HT1080 (cell line): ENCODE results near the gene NOC2L. TPM values are rescaled to one million over a fixed set of nuclear protein-coding genes. Genes with fewer than 3 reads are reported as not detected.
A peak's percentile ranks its signal among the peaks of the same experiment; 100 is the strongest.

Source experiments
- DNase-seq: peaks from one replicate; pipeline ENCODE4 v3.0.0-alpha.2; 2015; ENCODE audit warnings: low read depth
- total RNA-seq: library from RNA; depleted of rRNA; stranded (reverse); fragments of >200 nt; shearing (Covaris generic); gene quantifications from 2 replicates; pipeline ENCODE4 v1.2.3, GENCODE V29; 2014

Gene NOC2L
- total RNA-seq, 1 experiment from 2014 or later = 312 TPM

DNA sequence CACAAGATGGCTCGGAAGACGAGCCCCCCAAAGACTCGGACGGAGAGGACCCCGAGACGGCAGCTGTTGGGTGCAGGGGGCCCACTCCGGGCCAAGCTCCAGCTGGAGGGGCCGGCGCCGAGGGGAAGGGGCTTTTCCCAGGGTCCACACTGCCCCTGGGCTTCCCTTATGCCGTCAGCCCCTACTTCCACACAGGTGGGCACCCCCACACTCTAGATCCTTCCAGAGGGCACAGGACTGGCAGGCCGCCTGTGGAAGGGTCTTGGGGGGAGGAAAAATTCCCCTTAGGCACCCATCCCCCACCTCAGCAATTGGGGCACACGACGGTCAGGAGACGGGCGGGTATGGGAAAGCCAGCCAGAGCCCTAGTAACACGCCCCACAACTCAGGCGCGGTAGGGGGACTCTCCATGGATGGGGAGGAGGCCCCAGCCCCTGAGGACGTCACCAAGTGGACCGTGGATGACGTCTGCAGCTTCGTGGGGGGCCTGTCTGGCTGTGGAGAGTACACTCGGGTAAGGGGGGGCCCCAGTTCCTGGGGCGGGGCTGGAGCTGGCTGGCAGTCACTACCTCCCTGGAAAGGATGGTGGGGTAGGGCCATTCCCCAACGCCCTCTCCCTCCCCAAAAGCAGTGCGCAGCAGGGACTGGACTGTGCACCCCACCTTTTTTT is 16.1 kb downstream of the NOC2L start:
- no peak for DNase-seq

DNA sequence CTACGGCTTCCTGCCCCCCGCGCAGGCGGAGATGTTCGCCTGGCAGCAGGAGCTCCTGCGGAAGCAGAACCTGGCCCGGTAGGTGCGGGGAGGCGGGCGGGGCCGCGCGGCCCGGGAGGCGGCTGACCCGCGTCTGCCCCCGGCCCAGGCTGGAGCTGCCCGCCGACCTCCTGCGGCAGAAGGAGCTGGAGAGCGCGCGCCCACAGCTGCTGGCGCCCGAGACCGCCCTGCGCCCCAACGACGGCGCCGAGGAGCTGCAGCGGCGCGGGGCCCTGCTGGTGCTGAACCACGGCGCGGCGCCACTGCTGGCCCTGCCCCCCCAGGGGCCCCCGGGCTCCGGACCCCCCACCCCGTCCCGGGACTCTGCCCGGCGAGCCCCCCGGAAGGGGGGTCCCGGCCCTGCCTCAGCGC is 16.6 kb downstream of the NOC2L start:
- no peak for DNase-seq

DNA sequence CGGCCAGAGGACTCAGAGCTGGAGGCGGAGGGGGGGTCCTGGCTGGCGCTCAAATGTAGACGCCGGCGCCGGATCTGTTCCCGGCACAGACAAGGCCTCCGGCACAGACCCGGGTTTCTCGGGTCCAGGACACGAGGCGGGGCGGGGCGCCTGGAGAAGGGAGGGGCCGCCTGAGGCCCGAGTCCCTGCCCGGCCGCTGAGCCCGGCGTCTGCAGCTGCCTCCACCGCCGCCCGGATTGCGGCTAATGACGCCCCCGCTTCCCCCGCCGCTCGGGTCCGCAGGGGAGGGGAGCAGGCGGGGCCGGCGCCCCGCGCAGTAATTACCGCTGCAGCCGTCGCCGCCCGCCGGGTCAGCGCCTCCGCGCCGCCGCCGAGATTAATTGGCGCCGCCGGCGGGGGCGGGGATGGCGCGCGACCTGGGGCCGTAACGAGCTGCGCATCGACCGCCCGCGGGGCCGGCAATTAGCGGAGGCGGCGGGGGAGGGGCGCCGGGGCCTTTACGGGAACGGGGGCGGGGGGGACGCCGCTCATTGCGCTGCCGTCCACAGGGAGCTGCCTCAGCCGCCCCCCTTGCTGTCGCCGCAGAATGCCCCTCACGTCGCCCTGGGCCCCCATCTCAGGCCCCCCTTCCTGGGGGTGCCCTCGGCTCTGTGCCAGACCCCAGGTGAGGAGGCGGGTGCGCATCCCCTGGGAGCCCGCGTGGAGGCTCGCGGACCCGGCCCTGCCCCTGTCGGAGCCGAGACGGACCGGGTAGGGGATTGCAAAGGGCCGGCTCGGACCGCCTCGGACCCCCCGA is 17.3 kb downstream of the NOC2L start:
- no peak for DNase-seq

DNA sequence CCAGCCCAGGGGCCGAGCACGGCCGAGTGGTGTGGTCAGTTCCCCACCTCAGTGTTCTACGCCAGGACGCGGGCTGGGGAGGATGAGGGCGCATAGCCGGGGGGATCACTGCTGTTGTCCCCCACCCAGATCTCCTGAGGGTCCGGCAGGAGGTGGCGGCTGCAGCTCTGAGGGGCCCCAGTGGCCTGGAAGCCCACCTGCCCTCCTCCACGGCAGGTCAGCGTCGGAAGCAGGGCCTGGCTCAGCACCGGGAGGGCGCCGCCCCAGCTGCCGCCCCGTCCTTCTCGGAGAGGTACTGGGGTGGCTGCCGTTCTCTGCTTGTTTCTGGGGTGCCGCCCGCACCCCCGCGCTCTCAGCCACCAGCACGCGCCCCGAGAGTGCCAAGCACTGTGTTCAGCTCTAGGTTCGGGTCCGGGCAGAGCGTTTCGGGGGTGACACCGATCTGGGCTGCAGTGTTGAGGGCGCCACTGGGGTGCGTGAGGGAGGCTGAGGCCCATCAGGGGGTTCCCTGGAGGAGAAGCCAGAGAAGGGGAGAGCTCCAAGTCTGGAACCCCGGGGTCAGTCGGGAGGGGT is 18.0 kb downstream of the NOC2L start:
- DNase-seq = no peak

DNA sequence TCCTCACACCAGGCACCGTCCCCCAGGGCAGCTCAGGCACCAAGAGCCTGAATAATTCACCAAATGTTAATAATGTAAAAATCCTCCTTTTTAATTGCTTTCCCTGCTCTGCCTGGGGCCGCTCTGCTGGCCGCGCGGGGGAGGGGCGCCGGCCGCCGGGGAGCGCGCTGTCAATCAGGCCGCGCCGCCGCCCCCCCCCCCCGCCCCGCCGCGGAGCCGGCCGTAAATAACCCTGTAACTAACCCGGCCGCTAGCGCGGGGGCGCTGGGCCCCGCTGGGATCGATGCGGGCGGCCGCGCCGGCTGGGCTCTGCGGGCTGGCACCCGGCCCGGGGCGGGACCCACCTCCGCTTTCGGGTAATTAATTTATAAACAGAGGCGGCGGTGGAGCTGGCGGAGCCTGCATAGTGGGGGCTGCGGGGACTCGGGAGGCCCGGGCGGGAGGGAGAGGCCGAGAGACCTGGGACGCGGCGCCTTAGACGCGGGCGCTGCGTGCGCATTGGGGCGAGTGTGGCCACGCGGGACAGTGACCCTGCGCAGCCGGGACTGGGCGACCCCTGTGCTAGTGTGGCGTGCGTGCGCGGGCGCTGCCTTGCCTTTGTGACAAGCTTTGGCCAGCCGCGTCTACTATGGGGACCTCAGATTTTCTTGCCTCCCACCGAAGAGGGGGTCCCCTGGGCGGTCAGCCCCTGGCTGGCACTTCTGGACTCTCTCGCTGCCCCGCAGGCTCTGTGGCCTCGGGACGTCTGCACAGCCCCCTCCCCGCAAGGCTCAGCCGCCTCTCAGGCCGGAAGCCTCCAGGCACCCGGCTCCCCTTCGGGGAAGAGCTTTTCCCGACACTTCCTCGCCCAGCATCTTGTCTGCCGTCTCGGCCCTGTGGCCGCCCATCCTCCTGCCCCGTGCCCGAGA is 18.7 kb downstream of the NOC2L start:
- no peak for DNase-seq

DNA sequence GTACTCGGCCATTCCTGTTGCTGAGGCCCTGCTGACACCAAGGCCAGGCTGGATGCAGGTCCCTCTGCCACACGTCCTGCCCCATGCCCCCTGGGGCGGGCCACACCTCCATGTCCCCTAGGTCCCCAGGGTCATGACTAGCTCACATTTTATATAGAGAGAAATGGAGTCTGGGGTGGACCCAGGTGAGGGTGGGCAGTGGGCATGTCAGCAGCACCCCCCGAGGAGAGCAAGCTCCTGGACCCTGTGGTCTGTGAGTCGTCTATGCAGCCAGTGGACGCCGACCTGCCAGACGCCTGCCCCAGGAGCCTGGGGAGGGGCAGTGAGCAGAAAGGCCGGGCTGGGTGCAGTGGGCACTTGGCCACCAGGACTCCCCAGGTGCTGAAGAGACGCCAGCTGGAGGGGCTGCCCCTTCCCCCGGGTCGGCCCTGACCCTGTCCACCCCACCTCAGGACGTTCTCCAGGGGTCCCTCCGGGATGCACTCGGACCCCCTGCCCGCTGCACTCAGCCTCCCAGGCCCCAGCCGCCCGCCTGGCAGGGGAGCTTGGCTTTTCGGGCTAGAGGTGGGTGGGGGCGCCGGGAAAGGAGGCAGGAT is 19.4 kb downstream of the NOC2L start:
- DNase-seq = no peak

DNA sequence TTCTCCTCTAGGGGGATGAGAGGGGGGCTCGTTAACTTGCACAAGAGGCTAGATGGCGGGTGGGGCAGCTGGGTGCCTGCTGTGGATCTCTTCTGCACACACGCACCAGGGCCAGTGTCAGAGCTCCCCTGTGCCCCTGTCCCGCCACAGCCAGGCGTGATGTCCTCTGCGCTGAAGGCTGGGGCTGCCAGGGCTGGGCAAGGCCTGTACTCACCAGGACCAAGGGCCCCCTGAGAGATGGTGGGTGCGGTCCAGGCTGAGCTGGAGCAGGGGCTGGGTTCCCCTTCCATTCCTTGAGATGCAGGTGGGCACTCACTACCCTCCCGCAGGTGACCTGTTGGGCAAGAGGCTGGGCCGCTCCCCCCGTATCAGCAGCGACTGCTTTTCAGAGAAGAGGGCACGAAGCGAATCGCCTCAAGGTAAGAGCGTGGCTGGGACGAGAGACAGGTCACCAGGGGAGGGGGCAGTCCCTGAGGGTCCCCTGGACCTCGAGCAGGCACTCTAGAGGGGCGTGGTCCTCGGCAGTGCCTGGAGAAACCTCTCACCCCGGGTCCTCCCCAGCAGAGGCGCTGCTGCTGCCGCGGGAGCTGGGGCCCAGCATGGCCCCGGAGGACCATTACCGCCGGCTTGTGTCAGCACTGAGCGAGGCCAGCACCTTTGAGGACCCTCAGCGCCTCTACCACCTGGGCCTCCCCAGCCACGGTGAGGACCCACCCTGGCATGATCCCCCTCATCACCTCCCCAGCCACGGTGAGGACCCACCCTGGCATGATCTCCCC is 20.2 kb downstream of the NOC2L start:
- DNase-seq = no peak

DNA sequence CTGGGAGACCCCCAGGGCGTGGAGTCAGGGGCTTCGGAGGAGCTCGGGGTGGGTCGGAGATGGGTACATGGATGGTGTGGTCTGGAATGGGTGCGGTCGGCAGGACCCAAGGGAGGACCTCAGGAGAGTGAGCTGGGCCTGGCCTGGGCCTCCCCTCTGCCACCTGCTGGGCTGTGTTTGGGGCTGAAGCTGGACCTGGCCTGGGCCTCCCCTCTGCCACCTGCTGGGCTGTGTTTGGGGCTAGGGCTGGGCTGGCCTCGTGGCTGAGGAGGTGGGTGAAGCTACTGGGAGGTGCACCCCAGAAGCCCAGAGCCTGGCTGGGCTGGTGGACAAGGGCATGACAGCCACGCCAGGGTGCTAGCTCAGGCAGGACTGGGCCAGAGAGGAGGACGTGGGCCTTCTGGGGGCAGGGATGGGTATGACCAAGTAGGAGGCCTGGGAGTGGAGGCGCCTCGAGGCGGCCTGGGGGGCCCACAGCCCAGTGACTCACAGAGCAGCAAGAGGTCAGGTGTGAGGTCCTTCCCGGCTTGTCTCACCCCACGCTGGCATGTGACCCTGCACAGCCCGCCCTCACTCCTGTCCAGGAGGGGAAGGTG is 20.9 kb downstream of the NOC2L start:
- DNase-seq = peak; percentile 54

DNA sequence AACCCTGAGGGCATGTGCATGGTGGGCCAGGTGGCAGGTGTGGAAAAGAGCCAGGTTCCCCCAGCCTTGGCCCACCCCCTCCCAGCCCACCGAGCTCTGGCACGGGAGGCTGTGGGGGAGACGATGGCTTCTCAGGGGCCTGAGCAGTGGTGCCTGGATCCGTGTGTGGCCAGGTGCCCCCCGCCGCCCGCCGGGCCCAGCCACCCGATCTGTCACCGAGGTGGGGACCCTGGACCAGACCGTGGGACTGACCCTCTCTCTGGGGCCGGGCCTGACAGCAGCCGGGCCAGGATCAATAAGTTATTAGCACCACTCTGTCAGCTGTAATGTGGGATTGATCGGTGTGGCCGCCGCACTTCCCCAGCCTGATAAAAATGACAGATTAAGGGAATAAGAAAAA is 21.5 kb downstream of the NOC2L start:
- no peak for DNase-seq

DNA sequence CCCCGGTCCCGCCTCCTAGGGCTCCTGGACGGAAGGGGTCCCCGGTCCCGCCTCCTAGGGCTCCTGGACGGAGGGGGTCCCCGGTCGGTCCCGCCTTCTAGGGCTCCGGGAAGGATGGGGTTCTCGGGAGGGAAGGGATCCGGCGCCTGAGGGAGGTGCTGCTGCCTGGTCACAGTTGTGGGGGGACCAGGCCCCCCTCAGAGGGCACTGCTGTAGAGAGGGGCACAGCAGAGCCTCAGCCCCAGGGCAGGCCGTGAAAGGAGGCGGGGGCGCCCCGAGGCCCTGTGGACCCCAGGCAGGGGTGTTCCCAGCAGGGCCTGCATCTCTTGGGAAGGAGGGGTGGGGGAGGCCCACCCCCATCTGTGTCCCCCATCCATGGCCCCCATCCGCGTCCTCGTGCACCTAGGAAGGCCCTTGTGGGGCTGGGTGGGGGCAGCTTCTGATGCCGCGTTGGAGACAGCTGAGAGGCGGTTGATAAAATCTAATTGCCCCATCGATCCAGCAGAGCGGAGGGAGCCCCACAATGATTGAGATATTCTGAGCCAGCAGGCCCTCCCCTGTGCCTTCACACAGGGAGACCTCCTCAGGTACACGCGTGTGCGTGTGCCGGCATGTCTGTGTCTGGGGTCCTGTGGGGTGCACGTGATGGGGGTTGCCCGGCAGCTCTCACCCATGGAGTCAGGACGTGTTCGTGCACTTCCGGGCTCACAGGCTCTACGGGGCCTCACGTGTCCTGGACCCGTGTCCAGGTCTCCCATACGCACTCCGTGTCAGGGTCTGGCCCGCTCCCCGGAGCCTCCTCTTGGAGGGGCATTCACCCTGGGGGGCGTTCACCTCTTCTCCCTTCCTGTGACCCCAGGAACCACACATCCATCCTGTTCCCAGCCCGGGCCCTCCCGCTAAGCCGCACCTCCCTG is 22.4 kb downstream of the NOC2L start:
- no peak for DNase-seq

DNA sequence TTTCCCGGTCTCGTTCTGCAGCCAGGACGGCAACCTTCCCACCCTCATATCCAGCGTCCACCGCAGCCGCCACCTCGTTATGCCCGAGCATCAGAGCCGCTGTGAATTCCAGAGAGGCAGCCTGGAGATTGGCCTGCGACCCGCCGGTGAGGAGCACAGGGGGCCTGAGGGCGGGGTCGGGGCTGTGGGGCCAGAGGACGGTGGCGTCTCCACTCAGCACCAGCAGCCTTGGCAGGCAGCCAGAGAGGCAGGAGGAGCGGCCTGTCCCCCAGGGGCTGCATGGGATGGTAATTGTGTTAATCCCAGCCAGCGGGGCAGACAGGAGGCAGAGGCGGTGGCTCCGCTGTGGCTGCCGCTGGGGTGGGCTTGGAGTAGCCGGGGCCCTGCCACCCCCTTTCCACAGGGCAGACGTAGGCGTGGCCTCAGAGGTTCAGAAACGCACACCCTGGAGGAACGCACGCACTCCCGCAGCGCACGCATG is 23.3 kb downstream of the NOC2L start:
- DNase-seq = no peak

DNA sequence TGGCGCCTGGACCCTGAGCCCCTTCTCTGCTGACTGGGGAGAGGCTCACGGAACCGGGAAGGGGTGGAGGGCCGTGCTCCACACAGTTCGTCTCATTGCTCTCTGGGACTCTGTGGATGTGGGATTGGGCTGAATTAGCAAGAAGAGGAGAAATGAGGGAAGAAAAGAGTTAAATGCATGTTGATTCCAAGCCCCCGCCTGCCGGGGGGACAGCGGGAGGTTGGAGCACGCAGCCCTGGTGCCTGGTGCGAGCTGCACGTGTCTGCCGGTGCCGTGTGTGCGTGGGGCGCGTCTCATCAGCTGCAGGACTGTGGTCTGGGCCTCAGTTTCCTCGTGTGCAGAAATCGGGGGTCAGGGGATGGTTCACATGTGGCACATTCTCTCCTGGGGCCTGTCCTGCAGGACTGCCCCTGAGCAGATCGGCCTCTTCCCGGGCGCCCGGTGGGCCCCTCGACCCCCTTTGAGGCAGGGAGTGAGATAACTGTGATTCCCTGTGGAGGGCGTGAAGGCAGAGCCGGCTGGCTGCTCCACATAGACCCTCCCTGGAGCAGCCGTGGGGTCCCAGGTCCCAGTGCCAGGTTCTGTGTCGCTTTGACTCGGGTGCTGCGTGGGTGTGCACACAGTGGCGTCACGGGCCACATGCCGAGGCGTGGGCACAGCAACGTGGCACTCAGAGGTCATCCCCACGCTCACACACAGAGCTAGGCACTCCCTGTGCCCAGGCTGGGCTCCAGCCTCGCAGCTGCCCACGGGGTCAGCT is 23.9 kb downstream of the NOC2L start:
- no peak for DNase-seq

DNA sequence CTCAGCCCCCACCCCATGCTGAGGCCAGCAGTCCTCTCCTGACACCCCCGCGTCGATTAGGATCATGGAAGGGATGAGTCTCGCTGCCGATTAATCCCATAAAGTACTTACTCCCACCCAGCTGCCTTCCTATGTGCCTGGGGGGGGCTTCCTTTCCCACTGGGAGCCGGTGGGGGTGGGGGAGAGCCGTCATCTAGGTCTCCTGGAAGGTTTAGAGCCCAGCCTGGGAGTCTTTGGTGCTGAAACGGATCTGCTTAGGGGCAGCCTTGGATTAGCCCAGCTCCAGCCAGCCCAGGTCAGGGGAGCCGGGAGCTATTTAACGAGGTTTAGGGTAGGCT is 25.5 kb downstream of the NOC2L start:
- DNase-seq = no peak

DNA sequence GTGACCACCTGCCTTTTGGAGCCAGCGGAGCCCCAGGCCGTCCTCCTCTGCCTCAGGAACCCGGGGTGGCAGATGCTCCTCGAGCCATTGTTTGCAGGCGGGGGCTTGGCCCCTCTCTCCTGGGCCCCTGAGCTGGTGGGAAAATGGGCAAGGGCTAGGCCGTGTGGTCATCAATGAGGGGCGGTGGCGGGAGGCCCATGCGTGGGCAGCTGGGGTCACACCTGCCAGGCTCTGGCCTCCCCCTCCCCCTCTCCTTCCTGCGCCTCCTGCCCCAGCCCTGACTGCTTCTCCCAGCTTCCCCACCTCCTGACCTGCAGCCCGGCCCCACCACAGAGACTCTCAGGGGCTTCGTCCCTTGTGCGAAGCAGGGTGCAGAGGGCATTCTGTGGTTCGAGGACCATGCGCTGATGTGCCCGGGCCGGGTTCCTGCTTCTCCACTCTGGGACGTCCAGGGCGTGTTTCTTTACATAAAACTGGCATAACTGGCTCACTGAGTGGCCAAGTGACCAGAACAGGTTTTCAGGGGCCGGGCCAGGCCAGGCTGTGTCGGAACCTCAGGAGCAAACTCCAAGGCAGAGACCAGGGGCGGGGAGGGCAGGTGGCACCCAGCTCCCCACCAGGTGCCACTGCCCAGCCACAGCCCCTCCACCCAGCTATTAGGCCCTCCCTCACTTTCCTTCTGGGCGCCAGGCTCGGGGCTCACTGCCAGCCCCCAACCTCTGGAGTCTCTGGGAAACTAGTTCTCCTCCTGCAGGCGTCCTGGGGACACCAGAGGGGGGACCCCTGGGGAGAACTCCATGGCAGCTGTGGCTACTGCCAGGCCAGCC is 26.1 kb downstream of the NOC2L start:
- no peak for DNase-seq

DNA sequence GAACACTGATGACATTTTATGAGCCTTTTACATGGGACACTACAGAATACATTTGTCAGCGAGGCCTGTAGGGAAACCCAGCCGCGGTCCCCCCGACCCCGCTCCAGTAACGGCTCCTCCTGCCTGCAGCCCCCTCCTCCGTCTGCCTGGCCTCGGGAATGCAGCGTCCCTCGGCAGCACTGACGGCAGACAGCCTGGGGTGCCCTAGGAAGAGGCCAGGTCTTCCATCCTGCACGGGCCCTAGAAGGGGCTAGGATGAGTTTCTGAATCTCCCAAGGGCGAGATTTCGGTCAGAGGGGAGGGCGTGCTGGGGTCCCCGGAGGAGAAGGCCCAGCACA is 26.9 kb downstream of the NOC2L start:
- DNase-seq = no peak

DNA sequence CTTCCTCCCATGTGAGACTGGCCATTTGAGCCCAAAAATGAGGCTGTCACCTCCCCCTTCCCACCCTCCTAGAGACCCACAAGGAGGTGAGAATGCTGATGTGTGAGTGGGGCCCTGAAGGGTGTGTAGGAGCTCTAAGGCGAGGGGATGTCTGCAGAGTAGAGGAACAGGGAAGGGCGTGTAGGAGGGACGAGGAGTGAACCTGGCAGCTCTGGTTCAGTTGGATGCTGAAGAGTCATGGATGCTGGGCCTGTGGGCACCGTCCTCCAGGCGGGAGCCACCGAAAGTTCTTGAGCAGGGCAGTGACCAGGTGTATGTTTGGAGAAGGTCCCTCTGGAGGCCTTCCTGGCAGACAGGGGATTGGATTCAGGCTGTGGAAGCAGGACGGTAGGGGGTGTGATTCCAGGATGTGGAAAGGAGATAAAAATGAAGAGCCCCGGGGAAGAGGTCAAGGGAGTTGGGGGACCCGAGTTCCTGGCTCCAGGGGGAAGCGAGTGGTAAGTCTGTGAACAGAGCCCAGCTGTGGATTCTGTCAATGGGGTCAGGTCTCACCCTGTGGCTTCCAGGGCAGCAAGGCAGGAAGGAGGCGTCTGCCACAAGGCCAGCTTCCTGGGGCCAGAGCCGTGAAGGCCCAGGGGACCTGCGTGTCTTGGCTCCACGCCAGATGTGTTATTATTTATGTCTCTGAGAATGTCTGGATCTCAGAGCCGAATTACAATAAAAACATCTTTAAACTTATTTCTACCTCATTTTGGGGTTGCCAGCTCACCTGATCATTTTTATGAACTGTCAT is 27.5 kb downstream of the NOC2L start:
- DNase-seq = no peak
